SK-N-SH (cell line): ENCODE measurements around the gene SRSF10.

ENCODE experiments used
- EP300 ChIP-seq, 2 experiments: IDR thresholded peaks; 2 replicates each; pipeline versions ENCODE4 v1.4.0 to v1.6.1; 2012; ENCODE audit warnings: borderline replicate concordance in 1 of 2, low read depth in 1 of 2, low read length in 1 of 2
- EZH2phosphoT487 ChIP-seq: fragments of 200-600 bp; sonication (generic); IDR thresholded peaks from 2 replicates; pipeline ENCODE4 v1.6.1; 2017; ENCODE audit warnings: low read depth, mixed run types, mild to moderate bottlenecking, antibody characterized with exemption, moderate library complexity, borderline replicate concordance
- FOXM1 ChIP-seq: IDR thresholded peaks from 2 replicates; pipeline ENCODE4 v1.4.0; 2012; ENCODE audit warnings: low read depth, mild to moderate bottlenecking
- JUND ChIP-seq: IDR thresholded peaks from 2 replicates; pipeline ENCODE4 v1.4.0; 2012
- POLR2AphosphoS5 ChIP-seq: IDR thresholded peaks from 2 replicates; pipeline ENCODE4 v1.6.1; 2012; ENCODE audit warnings: low read depth, low read length
- RXRA ChIP-seq: IDR thresholded peaks from 2 replicates; pipeline ENCODE4 v1.4.0; 2012; ENCODE audit warnings: low read depth, mild to moderate bottlenecking, borderline replicate concordance
- SIN3A ChIP-seq: IDR thresholded peaks from 2 replicates; pipeline ENCODE4 v1.6.1; 2012; ENCODE audit warnings: low read depth, mild to moderate bottlenecking, low read length, moderate library complexity, borderline replicate concordance
- YY1 ChIP-seq: IDR thresholded peaks from 2 replicates; pipeline ENCODE4 v1.4.0; 2012; ENCODE audit warnings: low read depth, mild to moderate bottlenecking
- TF ChIP-seq, protein P1 (sequence below): fragments of 200-600 bp; sonication (generic); IDR thresholded peaks from 2 replicates; pipeline ENCODE4 v1.6.1; 2017; ENCODE audit warnings: antibody characterized with exemption, mild to moderate bottlenecking, moderate library complexity
- TF ChIP-seq, protein P2 (sequence below): fragments of 150-350 bp; IDR thresholded peaks from 2 replicates; pipeline ENCODE4 v1.6.1; 2017; ENCODE audit warnings: antibody characterized with exemption, low read length, low read depth, borderline replicate concordance
- TF ChIP-seq, protein P3 (sequence below): IDR thresholded peaks from 2 replicates; pipeline ENCODE4 v1.4.0; 2012; ENCODE audit warnings: low read depth, borderline replicate concordance
- TF ChIP-seq, protein P4 (sequence below): IDR thresholded peaks from 2 replicates; pipeline ENCODE4 v1.6.1; 2012; ENCODE audit warnings: mild to moderate bottlenecking, low read depth, low read length, moderate library complexity
- TF ChIP-seq, protein P5 (sequence below): IDR thresholded peaks from 2 replicates; pipeline ENCODE4 v1.4.0; 2012; ENCODE audit warnings: low read depth
- TF ChIP-seq, protein P6 (sequence below): fragments of 150-350 bp; IDR thresholded peaks from 2 replicates; pipeline ENCODE4 v1.6.1; 2016; ENCODE audit warnings: mild to moderate bottlenecking, low read depth, low read length

DNA sequence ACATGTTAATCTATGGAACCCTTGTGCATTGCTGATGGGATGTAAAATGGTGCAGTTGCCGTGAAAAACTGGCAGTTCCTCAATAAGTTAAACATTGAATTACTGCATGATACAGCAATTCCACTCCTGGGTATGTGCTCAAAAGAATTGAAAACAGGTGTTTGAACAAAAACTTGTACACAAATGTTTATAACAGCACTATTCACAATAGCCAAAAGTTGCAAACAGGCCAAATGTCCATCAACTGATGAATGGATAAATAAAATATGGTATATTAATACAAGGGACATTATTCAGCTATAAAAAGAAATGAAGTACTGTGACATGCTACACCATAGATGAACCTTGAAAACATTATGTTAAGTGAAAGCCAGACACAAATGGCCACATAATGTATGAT is 17.7 kb upstream of the SRSF10 start:
- TF ChIP-seq EP300 (IDR thresholded peaks at IDR 0.05; ENCODE audit: borderline replicate concordance in 1 of 2, low read depth in 1 of 2, low read length in 1 of 2) (no peak), SIN3A (no peak), JUND (no peak), EZH2phosphoT487 (no peak), FOXM1 (no peak), POLR2AphosphoS5 (no peak), YY1 (no peak), RXRA (no peak)
- TF ChIP-seq, protein P1, sequence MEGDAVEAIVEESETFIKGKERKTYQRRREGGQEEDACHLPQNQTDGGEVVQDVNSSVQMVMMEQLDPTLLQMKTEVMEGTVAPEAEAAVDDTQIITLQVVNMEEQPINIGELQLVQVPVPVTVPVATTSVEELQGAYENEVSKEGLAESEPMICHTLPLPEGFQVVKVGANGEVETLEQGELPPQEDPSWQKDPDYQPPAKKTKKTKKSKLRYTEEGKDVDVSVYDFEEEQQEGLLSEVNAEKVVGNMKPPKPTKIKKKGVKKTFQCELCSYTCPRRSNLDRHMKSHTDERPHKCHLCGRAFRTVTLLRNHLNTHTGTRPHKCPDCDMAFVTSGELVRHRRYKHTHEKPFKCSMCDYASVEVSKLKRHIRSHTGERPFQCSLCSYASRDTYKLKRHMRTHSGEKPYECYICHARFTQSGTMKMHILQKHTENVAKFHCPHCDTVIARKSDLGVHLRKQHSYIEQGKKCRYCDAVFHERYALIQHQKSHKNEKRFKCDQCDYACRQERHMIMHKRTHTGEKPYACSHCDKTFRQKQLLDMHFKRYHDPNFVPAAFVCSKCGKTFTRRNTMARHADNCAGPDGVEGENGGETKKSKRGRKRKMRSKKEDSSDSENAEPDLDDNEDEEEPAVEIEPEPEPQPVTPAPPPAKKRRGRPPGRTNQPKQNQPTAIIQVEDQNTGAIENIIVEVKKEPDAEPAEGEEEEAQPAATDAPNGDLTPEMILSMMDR, result no peak
- TF ChIP-seq, protein P2, sequence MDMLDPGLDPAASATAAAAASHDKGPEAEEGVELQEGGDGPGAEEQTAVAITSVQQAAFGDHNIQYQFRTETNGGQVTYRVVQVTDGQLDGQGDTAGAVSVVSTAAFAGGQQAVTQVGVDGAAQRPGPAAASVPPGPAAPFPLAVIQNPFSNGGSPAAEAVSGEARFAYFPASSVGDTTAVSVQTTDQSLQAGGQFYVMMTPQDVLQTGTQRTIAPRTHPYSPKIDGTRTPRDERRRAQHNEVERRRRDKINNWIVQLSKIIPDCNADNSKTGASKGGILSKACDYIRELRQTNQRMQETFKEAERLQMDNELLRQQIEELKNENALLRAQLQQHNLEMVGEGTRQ, result no peak
- TF ChIP-seq, protein P3, sequence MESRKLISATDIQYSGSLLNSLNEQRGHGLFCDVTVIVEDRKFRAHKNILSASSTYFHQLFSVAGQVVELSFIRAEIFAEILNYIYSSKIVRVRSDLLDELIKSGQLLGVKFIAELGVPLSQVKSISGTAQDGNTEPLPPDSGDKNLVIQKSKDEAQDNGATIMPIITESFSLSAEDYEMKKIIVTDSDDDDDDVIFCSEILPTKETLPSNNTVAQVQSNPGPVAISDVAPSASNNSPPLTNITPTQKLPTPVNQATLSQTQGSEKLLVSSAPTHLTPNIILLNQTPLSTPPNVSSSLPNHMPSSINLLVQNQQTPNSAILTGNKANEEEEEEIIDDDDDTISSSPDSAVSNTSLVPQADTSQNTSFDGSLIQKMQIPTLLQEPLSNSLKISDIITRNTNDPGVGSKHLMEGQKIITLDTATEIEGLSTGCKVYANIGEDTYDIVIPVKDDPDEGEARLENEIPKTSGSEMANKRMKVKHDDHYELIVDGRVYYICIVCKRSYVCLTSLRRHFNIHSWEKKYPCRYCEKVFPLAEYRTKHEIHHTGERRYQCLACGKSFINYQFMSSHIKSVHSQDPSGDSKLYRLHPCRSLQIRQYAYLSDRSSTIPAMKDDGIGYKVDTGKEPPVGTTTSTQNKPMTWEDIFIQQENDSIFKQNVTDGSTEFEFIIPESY, result no peak
- TF ChIP-seq, protein P4, sequence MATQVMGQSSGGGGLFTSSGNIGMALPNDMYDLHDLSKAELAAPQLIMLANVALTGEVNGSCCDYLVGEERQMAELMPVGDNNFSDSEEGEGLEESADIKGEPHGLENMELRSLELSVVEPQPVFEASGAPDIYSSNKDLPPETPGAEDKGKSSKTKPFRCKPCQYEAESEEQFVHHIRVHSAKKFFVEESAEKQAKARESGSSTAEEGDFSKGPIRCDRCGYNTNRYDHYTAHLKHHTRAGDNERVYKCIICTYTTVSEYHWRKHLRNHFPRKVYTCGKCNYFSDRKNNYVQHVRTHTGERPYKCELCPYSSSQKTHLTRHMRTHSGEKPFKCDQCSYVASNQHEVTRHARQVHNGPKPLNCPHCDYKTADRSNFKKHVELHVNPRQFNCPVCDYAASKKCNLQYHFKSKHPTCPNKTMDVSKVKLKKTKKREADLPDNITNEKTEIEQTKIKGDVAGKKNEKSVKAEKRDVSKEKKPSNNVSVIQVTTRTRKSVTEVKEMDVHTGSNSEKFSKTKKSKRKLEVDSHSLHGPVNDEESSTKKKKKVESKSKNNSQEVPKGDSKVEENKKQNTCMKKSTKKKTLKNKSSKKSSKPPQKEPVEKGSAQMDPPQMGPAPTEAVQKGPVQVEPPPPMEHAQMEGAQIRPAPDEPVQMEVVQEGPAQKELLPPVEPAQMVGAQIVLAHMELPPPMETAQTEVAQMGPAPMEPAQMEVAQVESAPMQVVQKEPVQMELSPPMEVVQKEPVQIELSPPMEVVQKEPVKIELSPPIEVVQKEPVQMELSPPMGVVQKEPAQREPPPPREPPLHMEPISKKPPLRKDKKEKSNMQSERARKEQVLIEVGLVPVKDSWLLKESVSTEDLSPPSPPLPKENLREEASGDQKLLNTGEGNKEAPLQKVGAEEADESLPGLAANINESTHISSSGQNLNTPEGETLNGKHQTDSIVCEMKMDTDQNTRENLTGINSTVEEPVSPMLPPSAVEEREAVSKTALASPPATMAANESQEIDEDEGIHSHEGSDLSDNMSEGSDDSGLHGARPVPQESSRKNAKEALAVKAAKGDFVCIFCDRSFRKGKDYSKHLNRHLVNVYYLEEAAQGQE, result no peak
- TF ChIP-seq, protein P5, sequence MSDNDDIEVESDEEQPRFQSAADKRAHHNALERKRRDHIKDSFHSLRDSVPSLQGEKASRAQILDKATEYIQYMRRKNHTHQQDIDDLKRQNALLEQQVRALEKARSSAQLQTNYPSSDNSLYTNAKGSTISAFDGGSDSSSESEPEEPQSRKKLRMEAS, result no peak
- TF ChIP-seq, protein P6, sequence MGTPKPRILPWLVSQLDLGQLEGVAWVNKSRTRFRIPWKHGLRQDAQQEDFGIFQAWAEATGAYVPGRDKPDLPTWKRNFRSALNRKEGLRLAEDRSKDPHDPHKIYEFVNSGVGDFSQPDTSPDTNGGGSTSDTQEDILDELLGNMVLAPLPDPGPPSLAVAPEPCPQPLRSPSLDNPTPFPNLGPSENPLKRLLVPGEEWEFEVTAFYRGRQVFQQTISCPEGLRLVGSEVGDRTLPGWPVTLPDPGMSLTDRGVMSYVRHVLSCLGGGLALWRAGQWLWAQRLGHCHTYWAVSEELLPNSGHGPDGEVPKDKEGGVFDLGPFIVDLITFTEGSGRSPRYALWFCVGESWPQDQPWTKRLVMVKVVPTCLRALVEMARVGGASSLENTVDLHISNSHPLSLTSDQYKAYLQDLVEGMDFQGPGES, result no peak
